HuH-7 (cell line): ENCODE results near the gene SDHB.

Experiments used
- DNase-seq: peaks from one replicate; pipeline ENCODE4 v3.0.0; 2011; ENCODE audit warnings: low spot score

Gene SDHB

DNA sequence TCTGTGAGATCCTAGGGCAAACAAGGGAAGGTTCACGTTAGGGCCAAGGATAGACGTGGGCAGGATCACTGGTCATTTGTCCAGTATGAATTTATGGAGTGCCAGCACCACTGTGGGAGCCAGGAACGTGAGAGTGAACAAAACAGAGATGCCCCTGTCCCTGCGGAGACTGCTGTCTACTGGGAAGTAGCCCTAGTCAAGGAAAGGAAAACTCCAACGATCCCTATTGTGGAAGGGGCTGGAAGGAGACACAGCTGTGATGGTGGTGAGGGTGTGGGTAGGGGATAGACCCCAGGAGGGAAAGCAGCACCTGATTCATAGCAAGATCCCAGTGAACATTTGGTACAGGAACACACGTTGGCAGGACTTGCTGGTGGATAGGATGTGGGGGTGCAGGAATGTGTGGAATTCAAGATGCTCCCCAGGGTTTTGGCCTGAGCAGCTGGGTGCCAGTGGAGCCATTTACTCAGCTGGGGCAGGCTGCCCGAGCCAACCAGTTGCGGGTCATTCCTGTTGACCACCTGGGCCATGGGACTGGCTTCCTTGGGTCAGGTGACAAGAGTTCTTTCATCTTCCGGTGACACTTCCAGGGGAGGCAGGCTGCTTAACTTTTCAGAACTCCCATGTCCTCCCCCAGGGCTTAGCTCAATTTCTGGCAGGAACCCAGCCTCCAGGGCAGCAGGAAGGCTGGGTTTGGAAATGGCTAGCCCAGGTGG lies 40.9 kb downstream of the SDHB start:
- DNase-seq, result no peak

DNA sequence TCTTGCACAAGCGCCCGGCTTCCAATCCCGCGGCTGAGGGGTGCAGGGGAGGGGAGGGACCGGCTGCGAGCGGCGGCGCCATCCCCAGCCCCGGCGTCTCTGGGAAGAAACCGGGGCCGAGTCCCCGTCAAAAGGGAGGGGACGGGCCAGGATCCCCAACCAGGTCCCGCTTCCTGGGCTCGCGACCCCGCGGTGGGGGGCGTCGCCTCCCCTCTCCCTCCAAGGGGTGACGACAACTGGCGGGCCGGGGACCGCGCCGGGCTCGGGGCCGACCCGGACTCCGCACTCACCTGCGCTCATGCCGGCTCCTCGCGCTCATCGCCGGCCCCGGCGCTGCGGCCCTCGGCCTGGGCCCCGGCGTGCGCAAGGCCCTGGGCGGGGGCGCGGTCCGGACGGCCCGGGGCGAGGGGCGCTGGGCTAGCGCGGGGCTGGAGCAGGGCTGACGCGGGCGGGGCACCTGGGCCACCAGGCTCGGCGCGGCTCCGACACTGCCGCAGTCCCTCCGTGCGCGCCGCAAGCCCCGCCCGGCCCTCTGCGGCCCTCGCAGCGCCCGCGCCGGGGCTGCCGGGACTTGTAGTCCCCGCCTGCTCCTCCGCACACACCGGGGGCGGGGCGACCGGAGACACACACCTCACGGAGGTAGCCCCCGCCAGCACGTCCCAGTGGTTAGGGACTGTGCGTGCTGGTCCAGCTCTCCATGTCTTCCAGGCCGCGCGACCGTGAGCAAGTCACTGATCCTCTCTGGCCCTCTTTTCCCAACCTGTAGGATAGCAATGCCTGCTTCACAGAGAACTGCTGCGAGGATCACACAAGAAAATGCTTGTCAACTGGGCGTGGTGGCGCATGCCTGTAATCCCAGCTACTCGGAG lies 42.2 kb downstream of the SDHB start, which contains the start of gene ATP13A2:
Gene ATP13A2, minus strand, starts transcription at position 490 of the 869 bp plus-strand sequence. Its CDS starts 190 bp downstream, at position 300.
- peak; percentile 91 for DNase-seq

DNA sequence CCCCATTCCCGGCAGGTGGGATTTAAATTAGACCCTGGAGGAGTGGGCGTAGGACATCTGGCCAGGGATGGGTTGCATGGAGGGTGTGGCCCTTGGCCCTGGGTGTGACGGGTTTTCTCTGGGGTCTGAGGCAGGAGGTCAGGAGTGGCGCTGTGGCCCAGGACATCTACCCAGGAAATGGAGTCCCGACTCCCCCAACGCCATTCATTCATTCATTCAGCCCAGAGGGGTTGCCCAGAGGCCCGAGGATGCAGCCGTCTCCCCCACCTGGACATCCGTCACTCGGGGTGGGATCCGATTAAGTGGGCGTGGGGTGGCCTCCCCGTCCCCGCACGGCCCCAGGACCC lies 42.8 kb downstream of the SDHB start:
- DNase-seq, result no peak

DNA sequence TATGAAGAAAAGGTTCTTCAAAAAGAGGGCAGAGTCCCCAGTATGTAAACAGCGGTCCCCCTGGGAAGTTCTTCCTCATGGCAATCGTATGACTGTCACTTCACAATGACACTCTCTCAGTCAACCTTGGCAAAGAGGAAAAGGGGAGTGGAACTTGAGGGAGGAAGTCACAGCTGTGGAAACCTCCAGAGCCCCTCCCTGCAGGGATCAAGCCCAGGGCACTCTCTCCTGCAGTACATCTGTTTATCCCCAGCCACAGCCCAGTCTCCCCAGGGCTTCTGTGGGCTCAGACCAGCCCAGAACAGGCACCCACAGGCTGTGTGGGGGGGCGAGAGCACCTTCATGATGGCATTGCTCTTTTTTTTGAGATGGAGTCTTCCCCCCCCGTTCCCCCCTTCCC lies 44.1 kb downstream of the SDHB start:
- DNase-seq, result no peak

DNA sequence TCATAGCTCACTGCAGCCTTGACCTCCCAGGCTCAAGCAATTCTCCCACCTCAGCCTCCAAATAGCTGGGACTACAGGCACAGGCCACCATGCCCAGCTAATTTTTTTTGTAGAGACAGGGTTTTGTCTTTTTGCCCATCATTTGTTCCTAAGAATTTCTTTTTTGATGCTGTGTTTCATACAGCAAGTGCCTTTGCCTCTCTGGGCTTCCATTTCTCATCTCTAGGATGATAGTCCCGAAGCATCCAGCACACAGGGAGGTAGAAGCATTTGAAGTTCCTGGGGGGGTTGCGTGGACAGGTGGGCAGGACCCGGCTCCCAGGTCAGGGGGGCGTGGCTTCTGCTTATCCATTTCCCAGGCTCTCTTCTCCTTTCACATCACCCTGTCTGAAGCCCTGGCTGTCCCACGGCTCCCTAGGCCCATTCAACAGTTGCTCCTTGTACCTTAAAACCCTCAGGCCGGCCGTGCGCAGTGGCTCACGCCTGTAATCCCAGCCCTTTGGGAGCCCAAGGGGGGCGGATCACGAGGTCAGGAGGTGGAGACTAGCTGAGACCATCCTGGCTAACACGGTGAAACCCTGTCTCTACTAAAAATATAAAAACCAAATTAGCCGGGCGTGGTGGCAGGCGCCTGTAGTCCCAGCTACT lies 45.5 kb downstream of the SDHB start:
- DNase-seq, result no peak

DNA sequence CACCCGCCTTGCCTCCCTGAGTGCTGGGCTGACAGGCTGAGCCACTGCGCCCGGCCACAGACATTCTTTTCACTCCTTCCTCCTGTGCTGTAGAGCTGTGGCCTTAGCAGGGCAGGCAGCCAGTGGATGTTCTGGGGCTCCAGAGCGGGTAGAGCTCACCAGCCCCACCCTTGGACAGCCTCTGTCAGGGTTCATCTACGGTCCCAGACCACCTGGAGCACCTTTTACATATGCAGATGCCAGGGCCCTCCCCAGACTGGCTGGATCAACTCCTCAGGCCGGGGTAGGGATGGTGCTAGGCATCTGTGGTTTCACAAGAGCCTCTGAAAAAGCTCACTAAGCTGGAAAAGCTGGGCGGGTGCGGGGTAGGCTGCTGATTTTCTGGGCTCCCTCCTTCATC lies 46.7 kb downstream of the SDHB start:
- DNase-seq, result no peak

DNA sequence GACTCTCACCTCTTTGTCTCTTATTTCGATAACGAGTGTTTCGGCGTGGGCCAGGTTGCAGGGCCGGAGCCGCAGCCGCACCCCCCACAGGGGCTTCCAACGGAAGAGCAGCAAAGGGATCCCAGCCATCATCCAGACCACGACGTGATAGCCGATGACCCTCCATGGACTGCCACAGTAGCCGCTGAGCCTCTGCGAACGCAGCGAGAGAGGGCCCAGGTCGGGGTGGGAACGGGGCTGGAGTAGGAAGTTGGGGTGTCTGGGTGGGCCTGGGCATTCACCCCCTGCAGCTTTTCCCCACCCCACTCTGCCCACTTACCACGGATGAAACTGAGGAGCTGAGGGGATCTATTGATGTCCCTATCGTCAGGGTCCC lies 48.5 kb downstream of the SDHB start:
- DNase-seq, result no peak

DNA sequence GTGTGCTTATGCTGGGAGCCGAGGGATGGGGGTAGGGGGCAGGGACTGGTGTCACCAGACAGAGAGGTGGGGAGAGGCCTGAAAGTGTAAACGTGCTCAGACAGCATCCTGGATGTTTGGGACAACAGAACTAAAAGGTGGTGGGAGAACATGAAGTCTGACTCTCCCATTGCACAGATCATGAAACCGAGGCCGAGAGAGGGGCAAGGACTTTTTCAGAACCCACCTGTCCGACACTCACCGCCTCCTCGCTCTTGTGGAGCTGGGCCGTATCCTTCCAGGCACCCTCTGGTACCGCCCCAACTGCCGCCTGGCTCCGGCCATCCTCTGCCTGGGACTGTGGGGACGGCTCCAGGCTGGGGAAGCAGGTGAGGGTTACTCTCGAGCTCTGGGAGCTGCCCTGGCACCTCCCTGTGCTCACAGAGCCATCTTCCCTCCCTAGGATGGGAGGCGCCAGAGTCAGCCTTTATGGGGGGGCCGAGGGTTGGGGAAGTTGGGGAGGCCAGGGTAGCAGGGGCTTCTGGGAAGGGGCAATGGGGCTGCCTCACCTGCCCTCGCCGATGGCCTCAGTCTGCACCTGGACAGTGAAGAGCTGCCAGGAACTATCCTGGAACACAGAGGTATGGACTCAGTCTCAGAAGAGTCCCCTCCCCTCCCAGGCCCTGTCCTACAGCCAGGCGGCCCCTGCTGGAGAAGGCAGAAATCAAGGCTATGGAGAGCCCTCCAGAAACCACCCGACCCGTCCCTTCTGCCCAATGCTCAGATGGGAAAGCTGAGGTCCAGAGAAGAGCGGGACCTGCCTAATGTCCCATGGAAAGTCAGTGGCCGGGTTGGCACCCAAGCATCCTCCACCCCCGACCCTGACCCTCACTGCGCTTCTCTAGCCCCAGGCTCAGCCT lies 49.1 kb downstream of the SDHB start:
- no peak for DNase-seq

DNA sequence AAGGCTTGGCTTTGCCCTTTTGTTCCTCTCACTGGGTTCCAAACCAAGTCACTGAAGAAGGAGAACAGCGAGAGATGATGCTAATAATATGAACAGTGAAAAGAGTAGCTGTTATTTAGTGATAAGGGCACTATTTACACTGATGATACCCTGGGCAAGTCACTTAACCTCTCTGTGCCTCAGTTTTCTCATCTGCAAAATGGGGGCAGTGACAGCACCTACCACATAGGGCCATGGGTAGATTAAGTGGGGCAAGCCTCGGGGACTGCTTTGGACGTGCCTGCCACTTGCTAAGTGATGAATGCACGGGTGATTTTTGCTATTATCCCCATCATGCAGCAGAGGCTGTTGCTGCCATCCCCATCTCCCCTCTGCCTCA lies 51.3 kb downstream of the SDHB start:
- DNase-seq, result no peak

DNA sequence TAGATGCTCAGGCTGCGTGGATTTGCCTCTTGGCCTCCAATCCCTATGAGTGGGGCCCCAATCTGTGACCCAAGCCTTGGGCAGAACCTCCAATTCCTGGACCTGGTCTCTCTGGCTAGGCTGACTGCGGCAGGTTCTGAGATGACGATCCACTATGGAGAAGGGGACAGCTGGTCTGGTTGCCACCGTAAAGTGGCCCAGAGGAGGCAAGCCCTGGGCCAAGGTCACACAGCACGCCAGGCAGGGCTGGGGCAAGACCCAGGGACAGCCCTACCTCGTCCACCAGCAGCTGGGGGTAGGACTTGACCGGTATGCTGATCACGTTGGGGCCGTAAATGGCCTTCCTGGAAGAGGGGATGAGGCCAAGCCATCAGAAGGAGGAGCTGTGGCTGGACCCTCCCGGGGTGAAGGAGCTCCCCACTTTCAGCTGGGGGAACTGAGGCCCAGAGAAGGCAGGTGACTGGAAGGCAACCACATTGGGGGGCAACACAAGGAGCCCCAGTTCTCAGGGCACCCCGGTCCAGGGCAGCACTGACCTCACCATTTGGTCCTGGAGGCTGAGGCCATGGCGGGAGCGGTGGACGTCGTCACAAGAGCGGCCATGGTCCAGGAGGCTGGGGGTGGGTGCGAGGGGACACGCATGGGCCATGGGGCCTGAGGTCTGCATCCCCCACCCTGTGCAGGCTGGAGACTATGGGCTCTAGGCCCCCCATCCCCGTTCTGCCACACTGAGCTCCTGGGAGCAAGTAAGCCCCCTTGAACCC lies 51.9 kb downstream of the SDHB start:
- DNase-seq, result no peak

DNA sequence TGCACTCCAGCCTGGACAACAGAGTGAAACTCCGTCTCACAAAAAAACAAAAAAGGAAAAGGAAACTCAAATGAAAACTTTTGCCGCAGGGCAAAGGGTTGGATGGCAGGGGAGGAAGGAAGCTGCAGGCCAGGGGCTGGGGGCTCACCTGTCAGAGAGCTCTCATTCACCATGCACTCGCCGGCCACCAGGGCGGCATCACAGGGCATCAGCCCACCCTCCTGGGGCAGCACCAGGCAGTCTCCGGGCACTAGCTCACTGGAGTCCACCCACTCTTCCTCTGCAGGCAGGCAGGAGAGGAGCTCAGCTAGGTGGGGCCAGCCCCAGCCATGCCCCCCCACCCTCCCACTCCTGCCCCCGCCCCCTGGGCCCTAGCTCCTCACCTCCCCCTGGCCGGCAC lies 54.0 kb downstream of the SDHB start:
- no peak for DNase-seq

DNA sequence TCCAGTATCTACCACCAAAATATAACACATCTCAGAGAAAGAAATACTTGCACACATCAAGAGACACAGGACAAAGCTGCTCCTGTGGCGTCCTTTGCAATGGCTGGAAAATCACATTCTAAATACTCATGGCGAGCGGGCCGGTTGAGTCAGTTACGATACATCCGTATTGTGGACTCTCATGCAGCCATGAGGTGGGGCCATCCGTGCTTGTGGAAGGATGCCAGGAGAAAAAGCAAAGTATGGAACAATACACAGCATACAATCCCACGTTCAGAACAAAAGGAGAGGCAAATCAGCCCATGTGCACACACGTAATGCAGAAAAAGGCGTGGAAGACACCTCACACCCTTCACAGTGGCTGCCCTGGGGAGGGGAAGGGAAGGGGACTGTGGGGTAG lies 55.2 kb downstream of the SDHB start:
- DNase-seq, result no peak

DNA sequence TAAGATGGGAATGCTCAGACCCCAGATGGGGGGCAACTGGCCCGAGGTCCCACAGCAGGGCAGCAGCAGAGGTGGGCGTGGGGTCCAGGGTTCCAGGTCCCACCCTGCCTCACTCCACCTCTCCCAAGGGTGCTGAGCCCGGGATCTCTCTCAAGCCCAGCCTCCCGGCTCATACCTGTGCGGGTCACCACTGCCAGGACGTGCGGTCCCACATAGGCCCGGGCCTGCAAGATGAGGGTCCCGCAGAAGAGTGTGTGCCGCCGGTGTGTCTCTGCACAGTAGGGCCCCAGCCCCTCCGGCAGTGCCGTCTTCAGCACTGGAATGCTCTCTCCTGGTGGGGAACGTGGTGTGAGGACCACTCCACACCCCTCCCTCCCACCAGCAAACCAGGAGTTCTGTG lies 57.0 kb downstream of the SDHB start:
- DNase-seq, result no peak

DNA sequence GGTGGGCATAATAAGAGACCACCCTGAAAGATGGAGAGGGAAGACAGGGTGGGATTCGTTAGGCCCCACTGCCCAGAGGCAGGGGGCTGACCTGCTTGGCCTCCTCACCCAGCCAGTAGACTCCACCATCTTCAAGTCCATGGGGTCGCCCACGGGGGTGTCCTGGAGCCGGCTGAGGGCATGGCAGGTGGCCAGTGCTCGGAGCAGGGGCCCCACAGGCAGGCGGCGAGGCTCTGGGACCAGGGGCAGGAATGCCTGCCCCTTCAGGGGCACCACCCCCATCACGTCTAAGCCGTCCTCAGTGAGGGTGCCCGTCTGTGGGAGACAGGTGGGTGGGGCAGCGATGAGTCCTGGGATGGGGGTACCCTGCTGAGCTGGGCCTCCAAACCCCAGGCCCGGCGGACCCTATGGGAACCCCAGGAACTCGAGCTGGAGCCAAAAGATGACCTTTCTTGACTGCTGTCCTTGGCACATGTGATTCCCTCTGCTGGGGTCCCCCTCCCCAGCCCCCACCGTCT lies 60.3 kb downstream of the SDHB start:
- DNase-seq, result no peak

DNA sequence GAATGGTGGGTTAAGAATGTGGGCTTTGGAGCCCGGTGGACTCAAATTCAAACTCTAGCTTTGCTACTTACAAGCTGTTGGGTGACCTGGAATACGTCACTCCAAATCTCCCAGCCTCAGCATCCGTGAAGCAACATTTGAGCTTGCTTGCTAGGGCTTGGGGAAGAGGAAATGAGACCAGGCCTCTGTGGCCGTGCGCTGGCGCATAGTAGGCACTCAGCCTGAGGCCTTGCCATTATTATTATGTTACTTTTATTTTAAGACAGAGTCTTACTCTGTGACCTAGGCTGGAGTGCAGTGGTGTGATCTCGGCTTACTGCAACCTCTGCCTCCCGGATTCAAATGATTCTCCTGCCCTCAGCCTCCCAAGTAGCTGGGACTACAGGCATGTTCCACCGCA lies 61.2 kb downstream of the SDHB start:
- no peak for DNase-seq

DNA sequence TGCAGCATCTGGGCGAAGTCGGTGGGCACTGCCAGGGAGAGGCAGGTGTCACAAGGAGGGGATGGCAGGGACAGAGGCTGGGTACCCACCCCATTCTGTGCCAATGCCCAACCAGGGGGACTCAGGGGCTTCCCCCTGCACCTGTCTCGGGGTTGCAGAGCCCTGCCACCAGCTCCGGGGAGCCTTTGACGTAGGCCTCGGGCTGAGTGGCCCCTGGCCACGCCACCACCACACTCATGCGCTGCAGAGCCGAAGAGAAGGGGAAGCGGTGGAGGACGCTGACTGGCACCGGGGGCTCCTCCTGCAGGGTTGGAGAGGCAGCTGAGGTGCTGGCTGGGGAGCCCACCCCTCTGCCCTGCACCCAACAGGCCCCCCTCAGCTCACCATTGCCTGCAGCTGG lies 61.7 kb downstream of the SDHB start:
- no peak for DNase-seq

DNA sequence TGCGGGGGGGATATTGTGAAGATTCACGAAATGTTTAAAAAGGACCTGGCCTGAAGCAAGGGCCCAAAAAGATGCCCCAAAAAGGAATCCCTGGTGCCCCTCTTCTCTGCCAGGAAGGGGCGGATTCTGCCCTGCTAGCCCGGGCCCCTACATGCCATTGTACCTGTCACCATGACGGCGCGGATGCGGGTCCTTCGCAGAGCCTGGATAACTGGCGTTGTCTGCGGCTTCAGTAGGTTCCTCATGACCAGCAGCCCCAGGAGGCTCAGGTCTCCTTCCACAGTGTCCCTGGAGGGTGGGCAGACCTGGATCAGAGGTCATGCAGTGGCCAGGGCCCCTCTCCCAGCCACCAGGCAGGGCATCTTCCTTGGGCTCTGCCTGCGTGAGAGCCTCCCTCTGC lies 62.3 kb downstream of the SDHB start:
- DNase-seq, result no peak

DNA sequence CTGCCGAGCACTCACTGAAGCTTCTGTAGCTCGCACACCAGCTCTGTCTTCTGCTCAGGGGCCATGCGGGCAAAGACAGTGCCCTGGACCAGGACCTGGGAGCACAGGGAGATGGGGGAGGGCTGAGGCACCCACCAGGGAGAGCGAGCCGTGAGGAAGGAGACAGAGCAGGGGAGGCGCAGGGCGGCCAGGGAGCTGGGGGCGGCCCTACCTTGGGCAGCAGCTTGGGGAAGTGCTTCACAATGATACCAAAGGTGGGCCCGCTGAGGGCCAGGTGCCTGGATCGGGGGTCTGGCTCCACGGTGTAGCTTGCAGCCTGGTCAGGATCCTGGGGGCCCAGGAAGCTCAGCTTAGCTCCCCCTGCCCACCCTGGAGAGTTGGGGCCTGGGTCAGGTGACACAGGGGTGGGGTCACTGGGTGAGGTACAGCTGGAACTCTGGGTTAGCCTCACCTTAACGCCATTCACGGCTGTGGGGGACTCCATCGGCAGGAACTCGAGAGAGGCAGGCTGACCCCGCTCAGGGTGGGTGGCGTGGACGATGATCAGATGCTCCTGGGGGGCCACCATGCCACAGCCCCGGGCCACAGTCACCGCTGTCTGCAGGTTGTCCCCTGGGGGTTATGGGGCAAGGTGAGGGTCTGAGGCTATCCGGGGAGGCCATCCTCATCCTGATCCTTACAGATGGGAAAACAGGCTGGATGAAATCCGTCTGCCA lies 64.0 kb downstream of the SDHB start:
- no peak for DNase-seq

DNA sequence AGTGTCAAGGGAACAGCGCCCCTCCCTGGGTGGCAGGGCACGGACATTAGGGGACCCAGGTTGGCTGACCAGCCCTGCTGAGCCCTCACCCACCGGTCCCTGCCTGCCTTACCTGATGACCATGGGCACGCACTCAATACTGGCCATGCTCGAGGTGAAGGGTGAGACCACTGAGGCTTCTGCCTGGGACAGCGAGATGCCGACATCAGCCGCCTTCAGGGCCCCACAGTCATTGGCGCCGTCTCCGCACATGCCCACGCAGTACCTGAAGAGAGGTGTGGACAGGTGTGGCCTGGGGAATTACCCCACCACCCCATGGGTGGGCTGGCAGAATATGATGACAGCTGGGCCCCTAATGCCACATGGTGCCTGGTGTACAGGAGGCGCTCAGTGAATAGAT lies 65.6 kb downstream of the SDHB start:
- no peak for DNase-seq

DNA sequence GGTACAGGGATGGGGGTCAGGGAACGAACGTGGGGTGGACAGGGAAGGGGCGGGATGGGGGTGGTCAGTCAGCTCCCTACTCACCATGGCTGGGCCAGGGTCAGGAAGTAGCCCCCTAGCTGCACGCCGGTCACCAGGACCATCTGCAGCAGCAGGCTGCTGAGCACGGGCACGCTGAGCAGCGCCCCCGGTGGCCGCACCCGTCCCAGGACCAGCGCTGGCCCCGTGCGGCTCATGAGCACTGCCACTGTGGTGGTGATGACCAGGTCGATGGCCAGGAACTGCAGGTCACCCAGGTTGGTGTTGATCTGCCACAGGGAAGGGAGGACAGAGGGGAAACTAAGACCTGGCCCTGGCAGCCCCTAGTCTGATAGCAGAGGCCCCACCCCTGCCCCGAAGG lies 66.9 kb downstream of the SDHB start:
- DNase-seq, result peak; percentile 91

DNA sequence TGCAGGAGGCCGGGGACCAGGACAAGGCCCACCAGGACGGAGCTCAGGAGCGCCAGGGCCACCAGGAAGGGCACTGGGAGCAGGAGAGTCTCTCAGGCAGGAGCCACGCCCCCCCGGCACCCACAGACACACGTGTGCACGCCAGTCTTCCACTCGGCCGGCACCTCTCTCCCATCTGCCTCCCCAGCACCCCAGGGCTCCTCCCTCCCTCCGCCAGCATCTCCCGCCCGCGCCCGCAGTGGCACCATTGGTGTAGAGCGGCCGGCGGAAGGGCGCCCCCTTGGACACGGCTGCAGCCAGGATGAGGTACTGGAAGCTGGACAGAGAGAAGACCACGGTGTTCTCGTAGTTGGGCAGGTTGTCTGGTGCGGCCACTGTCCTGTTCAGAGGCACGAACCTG lies 67.3 kb downstream of the SDHB start:
- DNase-seq, result no peak
